Suprapubic skin (tissue), 4 donors: ENCODE data around the gene EVA1B. TPM values are rescaled to one million over a fixed set of nuclear protein-coding genes. Genes with fewer than 3 reads are reported as not detected.

Experiments used
- DNase-seq, 2 donors: peaks; one replicate each; pipeline ENCODE4 v3.0.0-alpha.2; 2019; ENCODE audit warnings: low spot score in 2 of 2
- H3K27ac ChIP-seq: fragments of 200-600 bp; sonication (generic); one replicate; pipeline ENCODE4 v1.5.1; 2019
- H3K27me3 ChIP-seq: fragments of 200-600 bp; sonication (generic); one replicate; pipeline ENCODE4 v1.5.1; 2019
- H3K36me3 ChIP-seq: fragments of 200-600 bp; sonication (generic); one replicate; pipeline ENCODE4 v1.5.1; 2019
- H3K4me1 ChIP-seq: fragments of 200-600 bp; sonication (generic); one replicate; pipeline ENCODE4 v1.5.1; 2019
- H3K4me3 ChIP-seq: fragments of 200-600 bp; sonication (generic); one replicate; pipeline ENCODE4 v1.5.1; 2019; ENCODE audit warnings: mild to moderate bottlenecking
- H3K9me3 ChIP-seq: fragments of 200-600 bp; sonication (generic); one replicate; pipeline ENCODE4 v1.5.1; 2019
- EP300 ChIP-seq: sonication (generic); formaldehyde crosslinking; IDR thresholded peaks from one replicate; pipeline ENCODE4 v1.6.1; 2017; ENCODE audit warnings: antibody characterized with exemption
- POLR2A ChIP-seq, 2 donors: fragments of 450-650 bp; IDR thresholded peaks; one replicate each; pipeline ENCODE4 v1.6.1; 2017; ENCODE audit warnings: antibody characterized with exemption in 2 of 2, mild to moderate bottlenecking in 2 of 2, moderate library complexity in 2 of 2
- POLR2AphosphoS5 ChIP-seq, 3 donors: sonication (generic); formaldehyde crosslinking; IDR thresholded peaks; one replicate each; pipeline ENCODE4 v1.6.1; 2017; ENCODE audit warnings: antibody characterized with exemption in 3 of 3
- WGBS: methylation state at CpG from one replicate; pipeline ENCODE4 v1.1.5; 2018; 5-methylcytosine and 5-hydroxymethylcytosine counted together
- total RNA-seq, 4 donors: library from RNA; depleted of rRNA; stranded (reverse); fragments of >200 nt; gene quantifications; one replicate each; pipeline ENCODE4 v1.1.0, GENCODE V29; 2016
- TF ChIP-seq, protein P1 (sequence below), 2 donors: fragments of 200-600 bp in 1 of 2; fragments of 450-650 bp in 1 of 2; sonication (generic) in 1 of 2; IDR thresholded peaks; one replicate each; pipeline ENCODE4 v1.5.1; 2016 to 2019; ENCODE audit warnings: antibody characterized with exemption in 2 of 2, mild to moderate bottlenecking in 1 of 2, moderate library complexity in 1 of 2

Gene EVA1B
- total RNA-seq, 4 donors from 2014 or later, result 13.3 to 28.0 (median 19.2) TPM

DNA sequence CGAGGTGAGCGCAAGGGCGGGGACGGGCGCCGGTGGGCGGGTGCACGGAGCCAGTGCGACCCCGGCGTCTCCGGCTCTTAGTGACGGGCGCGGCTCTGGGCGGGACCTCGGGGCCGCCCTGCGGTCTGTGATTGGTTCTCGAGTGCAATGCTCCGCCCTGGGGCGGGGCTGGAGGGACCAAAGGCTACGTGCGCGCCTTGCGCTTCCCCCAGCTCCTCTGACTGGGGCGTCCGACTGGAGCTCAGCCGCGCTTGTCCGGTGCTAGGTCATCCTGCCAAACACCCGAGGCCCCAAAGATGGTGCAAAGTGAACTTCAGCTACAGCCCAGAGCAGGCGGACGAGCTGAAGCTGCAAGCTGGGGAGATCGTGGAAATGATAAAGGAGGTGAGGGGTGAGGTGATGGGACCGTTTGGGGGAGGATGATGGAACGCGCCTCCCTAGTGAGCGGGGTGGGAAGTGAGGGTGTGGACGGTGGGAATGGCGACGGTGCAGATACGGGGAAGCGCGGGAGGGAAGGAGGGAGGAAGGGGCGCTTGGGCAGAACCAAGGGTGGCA is 16.5 kb downstream of the EVA1B start:
- Histone ChIP-seq H3K4me3 (peak overlapping the region; percentile 69), H3K4me1 (peaks cover 20% of the 10 kb centered on the region), H3K27ac (peak overlapping the region; percentile 94), H3K36me3 (peaks cover 27% of the 10 kb centered on the region), H3K27me3 (no peaks in the 10 kb centered on the region), H3K9me3 (no peaks in the 10 kb centered on the region)
- TF ChIP-seq EP300 (no peak), POLR2A (IDR thresholded peaks at IDR 0.05) (peak in 1 of 2 donors; percentile 59)
- peak; percentile 92 to 94 for DNase-seq
- WGBS, result 3% methylated on average over 28 of the region's 46 CpGs

DNA sequence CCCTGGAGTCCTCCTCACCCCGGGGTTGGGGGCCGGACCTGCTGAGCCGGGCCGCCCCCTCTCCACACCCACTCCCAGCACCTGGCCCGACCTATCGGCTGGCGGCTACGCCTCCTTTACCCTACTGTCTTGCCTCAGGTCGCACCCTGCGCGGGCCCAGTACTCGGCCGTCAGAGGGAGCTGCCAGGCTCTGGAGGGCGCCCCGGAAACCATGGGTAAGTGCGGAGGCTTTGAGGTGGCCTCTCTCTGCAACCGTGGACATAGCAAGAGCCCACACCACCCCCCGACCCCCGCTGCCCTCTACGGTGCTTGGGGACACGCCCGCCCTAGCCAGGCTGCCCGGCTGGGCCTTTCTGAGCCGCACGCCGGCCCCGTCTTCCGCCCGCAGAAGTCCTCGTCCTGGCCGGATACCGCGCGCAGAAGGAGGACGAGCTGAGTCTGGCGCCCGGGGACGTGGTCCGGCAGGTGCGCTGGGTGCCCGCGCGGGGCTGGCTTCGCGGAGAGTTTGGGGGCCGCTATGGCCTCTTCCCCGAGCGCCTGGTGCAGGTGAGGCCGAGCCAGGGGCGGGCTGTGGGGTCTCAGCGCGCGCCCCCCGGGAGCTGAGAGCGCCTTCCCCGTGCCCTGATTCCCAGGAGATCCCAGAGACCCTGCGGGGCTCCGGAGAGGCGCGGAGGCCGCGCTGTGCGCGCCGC is 17.1 kb downstream of the EVA1B start, which contains the start of gene SH3D21:
SH3D21 (plus strand) TSS at position 159 of the 692 bp plus-strand sequence; CDS start at position 212, 53 bp downstream.
- Histone ChIP-seq H3K4me1 (peaks cover 26% of the 10 kb centered on the region), H3K27ac (peak within 1 kb of the TSS; percentile 94), H3K27me3 (no peaks in the 10 kb centered on the region), H3K9me3 (no peaks in the 10 kb centered on the region), H3K4me3 (peak within 1 kb of the TSS; percentile 69), H3K36me3 (peaks cover 33% of the 10 kb centered on the region)
- 3% methylated on average over 8 of the region's 65 CpGs for WGBS
- TF ChIP-seq POLR2AphosphoS5 (IDR thresholded peaks at IDR 0.05) (no peak), EP300 (no peak), POLR2A (IDR thresholded peaks at IDR 0.05) (no peak)
- TF ChIP-seq, protein P1, sequence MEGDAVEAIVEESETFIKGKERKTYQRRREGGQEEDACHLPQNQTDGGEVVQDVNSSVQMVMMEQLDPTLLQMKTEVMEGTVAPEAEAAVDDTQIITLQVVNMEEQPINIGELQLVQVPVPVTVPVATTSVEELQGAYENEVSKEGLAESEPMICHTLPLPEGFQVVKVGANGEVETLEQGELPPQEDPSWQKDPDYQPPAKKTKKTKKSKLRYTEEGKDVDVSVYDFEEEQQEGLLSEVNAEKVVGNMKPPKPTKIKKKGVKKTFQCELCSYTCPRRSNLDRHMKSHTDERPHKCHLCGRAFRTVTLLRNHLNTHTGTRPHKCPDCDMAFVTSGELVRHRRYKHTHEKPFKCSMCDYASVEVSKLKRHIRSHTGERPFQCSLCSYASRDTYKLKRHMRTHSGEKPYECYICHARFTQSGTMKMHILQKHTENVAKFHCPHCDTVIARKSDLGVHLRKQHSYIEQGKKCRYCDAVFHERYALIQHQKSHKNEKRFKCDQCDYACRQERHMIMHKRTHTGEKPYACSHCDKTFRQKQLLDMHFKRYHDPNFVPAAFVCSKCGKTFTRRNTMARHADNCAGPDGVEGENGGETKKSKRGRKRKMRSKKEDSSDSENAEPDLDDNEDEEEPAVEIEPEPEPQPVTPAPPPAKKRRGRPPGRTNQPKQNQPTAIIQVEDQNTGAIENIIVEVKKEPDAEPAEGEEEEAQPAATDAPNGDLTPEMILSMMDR (IDR thresholded peaks at IDR 0.05), result no peak
- peak in 1 of 2 donors; percentile 72 for DNase-seq

DNA sequence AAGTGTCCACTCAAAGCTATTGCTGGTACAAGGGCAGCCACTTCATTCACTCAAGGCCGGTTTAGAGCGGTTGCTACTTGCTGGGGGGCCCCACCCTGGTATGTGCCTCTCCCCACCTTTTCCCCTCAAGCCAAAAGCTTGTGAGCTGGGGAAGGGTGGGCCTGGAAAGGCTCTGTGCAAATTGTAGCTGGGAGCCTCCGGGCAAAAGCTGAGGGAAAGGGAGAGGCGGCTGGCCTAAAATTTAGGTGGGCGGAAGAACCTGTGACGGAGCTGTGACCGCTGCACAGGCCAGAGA is 17.6 kb downstream of the EVA1B start:
- H3K4me3 ChIP-seq, result peak overlapping the region; percentile 69
- no peak for DNase-seq
- TF ChIP-seq POLR2AphosphoS5 (IDR thresholded peaks at IDR 0.05), result no peak
- no peak for TF ChIP-seq EP300
- TF ChIP-seq POLR2A (IDR thresholded peaks at IDR 0.05), result no peak
- TF ChIP-seq, protein P1 (IDR thresholded peaks at IDR 0.05), result no peak
- peak overlapping the region; percentile 94 for H3K27ac ChIP-seq
- WGBS, result 43% methylated on average over 7 of the region's 7 CpGs
- peaks cover 31% of the 10 kb centered on the region for H3K4me1 ChIP-seq
- no peaks in the 10 kb centered on the region for H3K27me3 ChIP-seq
- no peaks in the 10 kb centered on the region for H3K9me3 ChIP-seq
- peaks cover 38% of the 10 kb centered on the region for H3K36me3 ChIP-seq

DNA sequence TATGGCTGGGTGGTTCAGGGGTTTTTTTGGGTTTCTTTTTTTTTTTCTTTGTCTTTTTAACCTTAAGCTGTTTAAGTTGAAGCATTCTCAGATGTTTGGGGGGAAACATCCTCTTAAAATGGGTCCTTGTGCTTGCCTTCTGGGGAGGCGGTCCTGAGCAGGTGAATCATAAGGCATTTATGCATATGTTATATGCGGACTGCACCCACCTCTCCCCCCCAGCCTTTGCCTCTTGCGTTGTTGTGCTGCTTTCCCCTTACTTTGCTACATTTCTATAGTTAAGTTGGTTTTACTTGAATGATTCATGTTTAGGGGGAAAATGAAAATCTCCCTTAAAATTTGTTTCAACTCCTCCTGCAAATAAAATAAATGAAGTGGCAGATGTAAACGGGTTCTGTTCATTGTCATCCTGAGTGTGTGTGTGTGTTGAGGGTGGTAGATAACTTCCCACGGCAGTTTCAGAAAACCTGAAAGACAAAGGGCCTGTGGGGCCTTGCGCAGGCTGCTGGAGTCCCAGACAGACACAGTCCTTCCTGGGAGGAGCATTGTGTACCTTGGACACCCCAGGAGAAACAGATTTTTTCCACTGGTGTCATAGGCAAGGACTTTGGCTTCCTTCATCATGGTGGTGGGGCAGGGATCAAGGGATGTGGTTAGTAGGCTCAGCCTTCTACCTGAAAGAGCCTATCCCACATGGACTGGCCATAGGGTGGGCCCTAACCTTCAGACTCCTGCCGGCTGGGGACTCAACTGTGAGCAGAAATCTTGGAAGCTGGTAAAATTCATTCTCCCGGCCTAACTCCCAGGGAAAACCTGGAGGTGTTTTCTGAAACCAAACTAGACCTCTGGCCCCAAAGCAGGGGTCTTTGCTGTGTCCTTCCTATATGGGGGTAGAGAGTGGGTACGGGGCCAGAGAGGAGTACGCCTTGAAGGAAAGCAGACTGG is 18.2 kb downstream of the EVA1B start:
- Histone ChIP-seq H3K27ac (peak overlapping the region; percentile 94), H3K4me3 (no peak overlapping the region), H3K4me1 (peaks cover 37% of the 10 kb centered on the region), H3K9me3 (no peaks in the 10 kb centered on the region), H3K27me3 (no peaks in the 10 kb centered on the region), H3K36me3 (peaks cover 41% of the 10 kb centered on the region)
- TF ChIP-seq POLR2A (IDR thresholded peaks at IDR 0.05), result no peak
- no peak for TF ChIP-seq EP300
- TF ChIP-seq, protein P1 (IDR thresholded peaks at IDR 0.05), result no peak
- TF ChIP-seq POLR2AphosphoS5 (IDR thresholded peaks at IDR 0.05), result no peak
- 68% methylated on average over 10 of the region's 10 CpGs for WGBS
- DNase-seq, result peak in 1 of 2 donors; percentile 52

DNA sequence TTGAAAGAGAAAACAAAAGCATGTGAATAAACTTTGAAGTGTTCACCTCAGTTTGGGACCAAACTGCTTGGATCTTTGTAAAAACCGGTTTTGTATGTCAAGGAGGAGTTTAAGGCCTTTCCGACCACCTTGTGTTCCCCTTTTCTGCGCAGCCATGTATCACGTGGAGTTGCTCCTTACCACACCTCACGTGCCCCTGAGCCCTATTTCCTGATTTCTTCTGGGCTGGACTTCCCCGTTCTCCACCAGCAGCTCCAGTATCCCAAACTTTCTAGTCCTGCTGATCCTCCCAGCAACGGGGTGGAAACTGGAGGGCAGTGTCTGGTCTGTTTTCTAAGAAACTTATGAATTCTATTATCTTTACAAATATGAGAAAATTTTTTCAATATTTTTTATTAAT is 18.9 kb downstream of the EVA1B start:
- WGBS, result 70% methylated on average over 7 of the region's 7 CpGs
- peak in 1 of 2 donors; percentile 60 for DNase-seq
- H3K4me1 ChIP-seq, result peaks cover 44% of the 10 kb centered on the region
- peaks cover 39% of the 10 kb centered on the region for H3K36me3 ChIP-seq
- TF ChIP-seq, protein P1 (IDR thresholded peaks at IDR 0.05), result no peak
- TF ChIP-seq POLR2AphosphoS5 (IDR thresholded peaks at IDR 0.05) (no peak), EP300 (no peak)
- no peaks in the 10 kb centered on the region for H3K27me3 ChIP-seq
- H3K9me3 ChIP-seq, result no peaks in the 10 kb centered on the region
- no peak overlapping the region for H3K27ac ChIP-seq
- H3K4me3 ChIP-seq, result no peak overlapping the region
